Neuronal stem cell (in vitro differentiated cells): Measurements from ENCODE around the gene CACNB2.

Source experiments
- DNase-seq: peaks from one replicate; pipeline ENCODE4 v3.0.0-alpha.2; 2013; ENCODE audit warnings: low spot score
- H2AFZ ChIP-seq: one replicate; pipeline ENCODE4 v1.6.1; 2013; ENCODE audit warnings: mild to moderate bottlenecking, low read length, inconsistent platforms
- H2AK5ac ChIP-seq: 2 replicates; pipeline ENCODE4 v1.6.1; 2013; ENCODE audit warnings: low read depth, mild to moderate bottlenecking, inconsistent platforms, low read length, moderate library complexity, mixed read lengths
- H2BK120ac ChIP-seq: 2 replicates; pipeline ENCODE4 v1.6.1; 2013; ENCODE audit warnings: low read depth, mild to moderate bottlenecking, inconsistent platforms, low read length, moderate library complexity, mixed read lengths
- H2BK12ac ChIP-seq: one replicate; pipeline ENCODE4 v1.6.1; 2013; ENCODE audit warnings: low read length, inconsistent platforms
- H2BK15ac ChIP-seq: 2 replicates; pipeline ENCODE4 v1.6.1; 2013; ENCODE audit warnings: mild to moderate bottlenecking, low read length, inconsistent platforms, mixed read lengths
- H2BK5ac ChIP-seq: one replicate; pipeline ENCODE4 v1.6.1; 2013; ENCODE audit warnings: inconsistent platforms, mild to moderate bottlenecking, low read length, moderate library complexity
- H3K14ac ChIP-seq: one replicate; pipeline ENCODE4 v1.6.1; 2013; ENCODE audit warnings: low read length, inconsistent platforms
- H3K18ac ChIP-seq: 2 replicates; pipeline ENCODE4 v1.6.1; 2013; ENCODE audit warnings: low read length, inconsistent platforms
- H3K23ac ChIP-seq: 2 replicates; pipeline ENCODE4 v1.6.1; 2013; ENCODE audit warnings: low read depth, mild to moderate bottlenecking, mixed read lengths, low read length, inconsistent platforms; ENCODE audit not compliant: poor library complexity
- H3K27ac ChIP-seq: replicated peaks from 3 replicates; pipeline ENCODE4 v1.5.1; 2013; ENCODE audit warnings: low read length, inconsistent platforms
- H3K27me3 ChIP-seq, 3 experiments: 2 replicates each; pipeline ENCODE4 v1.6.1; 2013; ENCODE audit warnings: low read length in 3 of 3, mild to moderate bottlenecking in 2 of 3, inconsistent platforms in 1 of 3, low read depth in 1 of 3, mixed read lengths in 1 of 3, moderate library complexity in 1 of 3; ENCODE audit not compliant: control insufficient read depth in 3 of 3, insufficient read depth in 3 of 3
- H3K36me3 ChIP-seq, 2 donors: replicated peaks in 1 of 2; 2 replicates each; pipeline ENCODE4 v1.6.1; 2013; ENCODE audit warnings: low read length in 2 of 2; ENCODE audit not compliant: control insufficient read depth in 2 of 2, insufficient read depth in 2 of 2
- H3K4ac ChIP-seq: 2 replicates; pipeline ENCODE4 v1.6.1; 2013; ENCODE audit warnings: inconsistent platforms, mild to moderate bottlenecking, low read length, moderate library complexity
- H3K4me1 ChIP-seq, 2 donors: 1 replicate in 1 of 2; 2 replicates in 1 of 2; pipeline ENCODE4 v1.6.1; 2013; ENCODE audit warnings: low read length in 2 of 2, low read depth in 1 of 2; ENCODE audit not compliant: control insufficient read depth in 2 of 2, insufficient read depth in 1 of 2
- H3K4me2 ChIP-seq: one replicate; pipeline ENCODE4 v1.6.1; 2013; ENCODE audit warnings: mild to moderate bottlenecking, low read length, inconsistent platforms; ENCODE audit not compliant: insufficient read depth, poor library complexity, severe bottlenecking
- H3K4me3 ChIP-seq, 2 donors: 2 replicates each; pipeline ENCODE4 v1.5.1; 2013; ENCODE audit warnings: low read length in 2 of 2, mild to moderate bottlenecking in 2 of 2, inconsistent platforms in 1 of 2, moderate library complexity in 1 of 2
- H3K79me1 ChIP-seq: one replicate; pipeline ENCODE4 v1.6.1; 2013; ENCODE audit warnings: low read depth, mild to moderate bottlenecking, inconsistent platforms, low read length, moderate library complexity
- H3K9ac ChIP-seq: one replicate; pipeline ENCODE4 v1.6.1; 2013; ENCODE audit warnings: mild to moderate bottlenecking, low read depth, low read length, inconsistent platforms; ENCODE audit not compliant: poor library complexity
- H3K9me3 ChIP-seq, 2 donors: replicated peaks in 1 of 2; 2 replicates each; pipeline versions ENCODE3 to v1.6.1; 2013; ENCODE audit warnings: low read length in 2 of 2, mild to moderate bottlenecking in 2 of 2, inconsistent platforms in 1 of 2, low read depth in 1 of 2, mixed read lengths in 1 of 2, moderate library complexity in 1 of 2; ENCODE audit not compliant: control insufficient read depth in 2 of 2, insufficient read depth in 1 of 2
- H4K8ac ChIP-seq: one replicate; pipeline ENCODE4 v1.6.1; 2013; ENCODE audit warnings: low read depth, mild to moderate bottlenecking, inconsistent platforms, low read length, moderate library complexity
- H4K91ac ChIP-seq: one replicate; pipeline ENCODE4 v1.6.1; 2013; ENCODE audit warnings: low read length, low read depth, mild to moderate bottlenecking, inconsistent platforms; ENCODE audit not compliant: poor library complexity
- WGBS, 2 donors: extraction: QIAGEN DNeasy Blood & Tissue Kit; methylation state at CpG; one replicate each; pipeline ENCODE4 v1.1.7; 2013; ENCODE audit warnings: missing lambda C conversion rate in 2 of 2, mixed read lengths in 1 of 2; ENCODE audit not compliant: insufficient read length in 2 of 2, insufficient replicate concordance in 1 of 2; ENCODE audit errors: extremely low coverage in 2 of 2; 5-methylcytosine and 5-hydroxymethylcytosine counted together

The CACNB2 gene

GRCh38 chr10:18381679-18382078 is 241.5 kb downstream of the CACNB2 start:
- Histone ChIP-seq H2AK5ac (no peak overlapping the region), H3K23ac (no peak overlapping the region), H3K4me1 (no peaks in the 10 kb centered on the region), H3K79me1 (peaks cover 2% of the 10 kb centered on the region), H3K4me3 (no peak overlapping the region), H2BK15ac (no peak overlapping the region), H3K36me3 (no peaks in the 10 kb centered on the region), H3K4me2 (no peak overlapping the region), H2BK120ac (no peak overlapping the region), H4K91ac (no peak overlapping the region), H2BK12ac (no peak overlapping the region), H3K9me3 (no peaks in the 10 kb centered on the region), H3K9ac (no peak overlapping the region), H2AFZ (no peak overlapping the region), H3K27me3 (no peaks in the 10 kb centered on the region), H3K18ac (no peak overlapping the region), H3K4ac (no peak overlapping the region), H4K8ac (no peak overlapping the region), H2BK5ac (no peak overlapping the region), H3K27ac (no peak overlapping the region), H3K14ac (no peak overlapping the region)
- DNase-seq = no peak
- 100% methylated on average over 1 of the region's 5 CpGs; no CpG with 5 or more reads in 1 of the 2 donors for WGBS, 2 donors

- no peak overlapping the region for H2AK5ac ChIP-seq
- H3K27ac ChIP-seq = no peak overlapping the region
- H3K18ac ChIP-seq = no peak overlapping the region
- no peak overlapping the region for H3K4me2 ChIP-seq
- no peaks in the 10 kb centered on the region for H3K9me3 ChIP-seq
- no peak overlapping the region for H3K4ac ChIP-seq
- no peak overlapping the region for H3K9ac ChIP-seq
- no peaks in the 10 kb centered on the region for H3K4me1 ChIP-seq
- no peaks in the 10 kb centered on the region for H3K79me1 ChIP-seq
- H2AFZ ChIP-seq = no peak overlapping the region
- no peak overlapping the region for H4K91ac ChIP-seq
- H2BK15ac ChIP-seq = no peak overlapping the region
- H3K27me3 ChIP-seq = peaks cover 0 to 32% (median 0%) of the 10 kb centered on the region in 3 experiments
- H2BK5ac ChIP-seq = no peak overlapping the region
- no peak overlapping the region for H3K23ac ChIP-seq
- no peak overlapping the region for H2BK120ac ChIP-seq
- no peak overlapping the region for H4K8ac ChIP-seq
- H2BK12ac ChIP-seq = no peak overlapping the region
- no peak overlapping the region for H3K14ac ChIP-seq
- no peak overlapping the region for H3K4me3 ChIP-seq
- whole genome bisulfite sequencing, 2 donors = no CpG with 5 or more reads among the region's 5 CpGs
- H3K36me3 ChIP-seq = no peaks in the 10 kb centered on the region
- DNase-seq = no peak
Measured at GRCh38 chr10:18397906-18398305, 257.7 kb downstream of the CACNB2 start.

- Histone ChIP-seq H3K4me3 (no peak overlapping the region), H3K18ac (no peak overlapping the region), H3K27ac (no peak overlapping the region), H3K79me1 (no peaks in the 10 kb centered on the region), H2BK15ac (no peak overlapping the region), H3K23ac (no peak overlapping the region), H2BK120ac (no peak overlapping the region), H3K4me1 (no peaks in the 10 kb centered on the region), H3K14ac (no peak overlapping the region), H2AK5ac (no peak overlapping the region), H3K9ac (no peak overlapping the region), H4K91ac (no peak overlapping the region), H2BK12ac (no peak overlapping the region), H2BK5ac (no peak overlapping the region), H3K27me3 (peaks cover 0 to 32% (median 0%) of the 10 kb centered on the region in 3 experiments), H3K36me3 (no peaks in the 10 kb centered on the region), H4K8ac (no peak overlapping the region), H3K4me2 (no peak overlapping the region), H3K9me3 (no peaks in the 10 kb centered on the region), H2AFZ (no peak overlapping the region), H3K4ac (no peak overlapping the region)
- WGBS, 2 donors = no CpG with 5 or more reads among the region's 3 CpGs
- no peak for DNase-seq
Measured at GRCh38 chr10:18399158-18399557, 258.9 kb downstream of the CACNB2 start.

- no peak overlapping the region for H3K18ac ChIP-seq
- no peak overlapping the region for H3K9ac ChIP-seq
- no peak overlapping the region for H3K23ac ChIP-seq
- peak overlapping the region; percentile 73 for H2AFZ ChIP-seq
- peaks cover 0 to 32% (median 0%) of the 10 kb centered on the region in 3 experiments for H3K27me3 ChIP-seq
- H3K4me2 ChIP-seq = peak overlapping the region; percentile 81
- H4K91ac ChIP-seq = no peak overlapping the region
- H2BK15ac ChIP-seq = no peak overlapping the region
- H3K27ac ChIP-seq = no peak overlapping the region
- no peak overlapping the region for H2BK12ac ChIP-seq
- no peaks in the 10 kb centered on the region for H3K9me3 ChIP-seq
- no peak overlapping the region for H2AK5ac ChIP-seq
- H3K79me1 ChIP-seq = no peaks in the 10 kb centered on the region
- H3K4me1 ChIP-seq = no peaks in the 10 kb centered on the region
- no peak overlapping the region for H3K4ac ChIP-seq
- no peak for DNase-seq
- H3K36me3 ChIP-seq = no peaks in the 10 kb centered on the region
- no peak overlapping the region for H2BK5ac ChIP-seq
- no peak overlapping the region for H3K14ac ChIP-seq
- no CpG with 5 or more reads among the region's 17 CpGs for WGBS, 2 donors
- peak overlapping the region in 1 of 2 donors; percentile 63 for H3K4me3 ChIP-seq
- no peak overlapping the region for H2BK120ac ChIP-seq
- no peak overlapping the region for H4K8ac ChIP-seq
Measured at GRCh38 chr10:18400201-18400905, 260.1 kb downstream of the CACNB2 start.
